B cell (primary cell): ENCODE results near the gene BOK. TPM values are rescaled to one million over a fixed set of nuclear protein-coding genes. Genes with fewer than 3 reads are reported as not detected.

Experiments used
- ATAC-seq: fragments of 200-7000 bp; cut with Tn5 transposase; one replicate; pipeline ENCODE4 v1.10.0; 2021; ENCODE audit warnings: low read depth, mild to moderate bottlenecking, moderate number of reproducible peaks, moderate library complexity
- CTCF ChIA-PET: fragments of 350-600 bp; sonication (Branson Sonifier 250); formaldehyde crosslinking; loops from one replicate; lab custom pipeline; 2021; ENCODE audit warnings: antibody characterized with exemption, inconsistent platforms; lab: Charles Lee
- POLR2A ChIA-PET: fragments of 350-600 bp; sonication (Branson Sonifier 250); formaldehyde crosslinking; loops from one replicate; lab custom pipeline; 2021; ENCODE audit warnings: antibody characterized with exemption; lab: Charles Lee
- DNase-seq: peaks from one replicate; pipeline ENCODE4 v3.0.0; 2013
- H2AFZ ChIP-seq: 2 replicates; pipeline ENCODE4 v1.6.1; 2012; ENCODE audit warnings: mild to moderate bottlenecking, low read depth, low read length; ENCODE audit not compliant: insufficient read depth, poor library complexity, severe bottlenecking
- H3K27ac ChIP-seq, 2 donors: 1 replicate in 1 of 2; 2 replicates in 1 of 2; pipeline ENCODE4 v1.5.1; 2012 to 2013; ENCODE audit warnings: low read length in 2 of 2, mild to moderate bottlenecking in 2 of 2, moderate library complexity in 1 of 2
- H3K27me3 ChIP-seq, 4 experiments: fragments of 200-600 bp in 1 of 4; sonication (generic) in 1 of 4; replicated peaks in 1 of 4; 1 replicate in 2 of 4; 2 replicates in 2 of 4; pipeline versions ENCODE4 v1.6.1 to v1.7.0; 2013 to 2016; ENCODE audit warnings: low read length in 3 of 4, mild to moderate bottlenecking in 2 of 4, mixed read lengths in 1 of 4, moderate library complexity in 1 of 4; ENCODE audit not compliant: insufficient read depth in 4 of 4, control insufficient read depth in 3 of 4; ENCODE audit errors: control extremely low read depth in 1 of 4
- H3K36me3 ChIP-seq, 2 experiments: replicated peaks in 1 of 2; 1 replicate in 1 of 2; 2 replicates in 1 of 2; pipeline versions ENCODE4 v1.6.1 to v1.7.1; 2013; ENCODE audit warnings: low read length in 1 of 2; ENCODE audit not compliant: insufficient read depth in 2 of 2, control insufficient read depth in 1 of 2; ENCODE audit errors: control extremely low read depth in 1 of 2, extremely low read depth in 1 of 2
- H3K4me1 ChIP-seq, 2 donors: fragments of 200-600 bp in 1 of 2; sonication (generic) in 1 of 2; 1 replicate in 1 of 2; 2 replicates in 1 of 2; pipeline versions ENCODE4 v1.5.1 to v1.6.1; 2013 to 2017; ENCODE audit warnings: low read length in 2 of 2; ENCODE audit not compliant: control insufficient read depth in 2 of 2, insufficient read depth in 2 of 2
- H3K4me2 ChIP-seq: replicated peaks from 2 replicates; pipeline ENCODE3; 2012; ENCODE audit warnings: mild to moderate bottlenecking, low read depth, low read length; ENCODE audit not compliant: poor library complexity, severe bottlenecking
- H3K4me3 ChIP-seq, 5 experiments: fragments of 200-600 bp in 1 of 5; sonication (generic) in 1 of 5; 1 replicate in 3 of 5; 2 replicates in 2 of 5; pipeline versions ENCODE4 v1.5.1 to v1.7.0; 2011 to 2016; ENCODE audit warnings: low read length in 4 of 5, mild to moderate bottlenecking in 4 of 5, low read depth in 2 of 5, control low read depth in 1 of 5, moderate library complexity in 1 of 5; ENCODE audit not compliant: insufficient read depth in 1 of 5; ENCODE audit errors: control extremely low read depth in 1 of 5, extremely low read depth in 1 of 5
- H3K79me2 ChIP-seq: fragments of 200-600 bp; sonication (generic); one replicate; pipeline ENCODE4 v1.6.0; 2016; ENCODE audit warnings: low read length; ENCODE audit not compliant: control insufficient read depth, insufficient read depth
- H3K9ac ChIP-seq: fragments of 200-600 bp; sonication (generic); 2 replicates; pipeline ENCODE4 v1.6.1; 2017; ENCODE audit warnings: mild to moderate bottlenecking, low read length, moderate library complexity
- H3K9me3 ChIP-seq, 3 donors: one replicate each; pipeline versions ENCODE4 v1.6.1 to v1.7.1; 2013; ENCODE audit warnings: low read length in 2 of 3; ENCODE audit not compliant: control insufficient read depth in 2 of 3, insufficient read depth in 1 of 3; ENCODE audit errors: control extremely low read depth in 1 of 3
- H4K20me1 ChIP-seq: 2 replicates; pipeline ENCODE4 v1.6.0; 2012; ENCODE audit warnings: mild to moderate bottlenecking, low read length; ENCODE audit not compliant: insufficient read depth, control insufficient read depth, poor library complexity, severe bottlenecking
- H3K27ac Mint-ChIP-seq: one replicate; pipeline ENCODE4 v1.8.0; 2021; ENCODE audit warnings: mixed read lengths
- H3K27me3 Mint-ChIP-seq: one replicate; pipeline ENCODE4 v1.8.0; 2021; ENCODE audit warnings: mixed read lengths
- H3K4me1 Mint-ChIP-seq: one replicate; pipeline ENCODE4 v1.8.0; 2021; ENCODE audit warnings: mixed read lengths
- H3K4me3 Mint-ChIP-seq: one replicate; pipeline ENCODE4 v1.8.0; 2021; ENCODE audit warnings: mixed read lengths
- H3K9me3 Mint-ChIP-seq: one replicate; pipeline ENCODE4 v1.8.0; 2022; ENCODE audit warnings: mixed read lengths; ENCODE audit not compliant: insufficient read depth
- CTCF ChIP-seq: fragments of 200-600 bp; IDR thresholded peaks from one replicate; pipeline ENCODE4 v1.8.0; 2022; ENCODE audit warnings: antibody characterized with exemption, mild to moderate bottlenecking
- EZH2 ChIP-seq: IDR thresholded peaks from 2 replicates; pipeline ENCODE4 v1.6.1; 2012; ENCODE audit warnings: borderline replicate concordance, low read depth, mild to moderate bottlenecking, moderate library complexity, low read length; ENCODE audit not compliant: insufficient read depth, poor library complexity, severe bottlenecking
- WGBS: methylation state at CpG from one replicate; pipeline ENCODE4 v1.1.5; 2013; ENCODE audit warnings: missing lambda C conversion rate; ENCODE audit not compliant: insufficient coverage; 5-methylcytosine and 5-hydroxymethylcytosine counted together
- intact Hi-C: fragments of 100-400 bp; cut with micrococcal nuclease; formaldehyde crosslinking; loops from one replicate; pipeline ENCODE4 v1.10.0; 2022
- polyA plus RNA-seq: library from polyadenylated mRNA; depleted of rRNA; stranded (reverse); fragments of >200 nt; gene quantifications from 2 replicates; pipeline ENCODE4 v1.2.3, GENCODE V29; 2012
- total RNA-seq, 2 donors: library from RNA; stranded (reverse); fragments of 120-200 nt in 1 of 2; gene quantifications; 1 replicate in 1 of 2; 2 replicates in 1 of 2; pipeline versions ENCODE4 v1.2.3 to v1.2.4, GENCODE V29; 2013 to 2022

The BOK gene
- total and polyA plus RNA-seq, 2 donors (not counting 1 experiment from before 2014, with no cell fraction given): 0.10 to 0.22 TPM

GRCh38 chr2:241516520-241516965, 42.0 kb upstream of the BOK start:
- ChIA-PET CTCF (interaction anchor here (0.6 kb wide), 1 partner anchor 79 kb away, joined by 3 read pairs; no protein-coding TSS in a partner anchor), POLR2A (no interaction called here)
- Histone ChIP-seq H3K4me3 (no peak overlapping the region), H3K36me3 (no peaks in the 10 kb centered on the region), H3K4me1 (no peaks in the 10 kb centered on the region), H3K79me2 (no peaks in the 10 kb centered on the region), H3K9ac (no peak overlapping the region), H3K9me3 (no peaks in the 10 kb centered on the region), H2AFZ (no peak overlapping the region), H3K27ac (no peak overlapping the region), H4K20me1 (no peaks in the 10 kb centered on the region), H3K4me2 (no peak overlapping the region), H3K27me3 (peaks cover 0 to 12% (median 2%) of the 10 kb centered on the region in 4 experiments)
- 97% methylated on average over 2 of the region's 3 CpGs for WGBS
- Mint-ChIP-seq H3K4me1 (peaks cover 3% of the 10 kb centered on the region), H3K4me3 (no peak overlapping the region), H3K9me3 (no peaks in the 10 kb centered on the region), H3K27me3 (peaks cover 8% of the 10 kb centered on the region), H3K27ac (no peak overlapping the region)
- DNase-seq (no peak), ATAC-seq (no peak)
- TF ChIP-seq CTCF (no peak), EZH2 (no peak)
- intact Hi-C loops: no loop called here

GRCh38 chr2:241517297-241517696, 41.2 kb upstream of the BOK start:
- Histone ChIP-seq H3K27me3 (peaks cover 0 to 15% (median 3%) of the 10 kb centered on the region in 4 experiments), H2AFZ (no peak overlapping the region), H3K4me3 (no peak overlapping the region), H3K9ac (no peak overlapping the region), H3K4me1 (no peaks in the 10 kb centered on the region), H3K27ac (no peak overlapping the region), H3K79me2 (no peaks in the 10 kb centered on the region), H3K36me3 (no peaks in the 10 kb centered on the region), H3K4me2 (no peak overlapping the region), H3K9me3 (no peaks in the 10 kb centered on the region), H4K20me1 (no peaks in the 10 kb centered on the region)
- H3K9me3 Mint-ChIP-seq: no peaks in the 10 kb centered on the region
- no peak overlapping the region for H3K27ac Mint-ChIP-seq
- H3K4me3 Mint-ChIP-seq: no peak overlapping the region
- CTCF ChIA-PET: no interaction called here
- POLR2A ChIA-PET: no interaction called here
- ATAC-seq (no peak), DNase-seq (no peak)
- intact Hi-C loops: no loop called here
- H3K4me1 Mint-ChIP-seq: peaks cover 3% of the 10 kb centered on the region
- 94% methylated on average over 5 of the region's 6 CpGs for WGBS
- peaks cover 8% of the 10 kb centered on the region for H3K27me3 Mint-ChIP-seq
- TF ChIP-seq CTCF: no peak
- TF ChIP-seq EZH2: no peak
